ENCODE measurements around the gene TNFRSF18.

GRCh38 chr1:1168451-1169411 lies 37.7 kb downstream of the TNFRSF18 start:
- TF ChIP-seq POLR2A (IDR thresholded peaks at IDR 0.05; ENCODE audit: low read depth, low read length) = no peak
- TF ChIP-seq POLR2AphosphoS5 (IDR thresholded peaks at IDR 0.05; ENCODE audit: low read depth, low read length) = no peak

Data from GM12892 (cell line).